ENCODE results near the gene DND1.
"Not testable (repeated sequence)": the region's sequence is repeated elsewhere in the genome, so short reads cannot be mapped to it uniquely, and the experiment has no call there.

DND1 gene

DNA sequence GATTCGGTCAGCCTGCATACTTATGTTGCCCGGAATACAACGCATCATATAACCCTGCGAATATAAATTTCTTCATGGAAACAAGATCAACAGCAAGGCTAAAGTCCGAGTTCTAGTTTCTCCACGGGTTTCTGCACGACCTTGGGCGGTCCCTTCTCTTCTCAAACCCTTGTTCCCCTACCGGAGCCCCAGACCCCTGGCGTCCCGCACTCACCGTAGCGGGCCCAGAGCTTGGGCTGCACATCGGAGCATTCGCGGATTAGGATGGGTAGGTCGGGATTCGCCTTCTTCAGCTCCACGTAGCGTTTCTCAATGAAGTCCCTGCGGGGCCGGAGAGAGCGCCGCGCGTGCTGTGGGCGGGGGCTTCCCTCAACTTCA is 26.3 kb downstream of the DND1 start:
- peak overlapping the region; percentile 99 for H3K27ac Mint-ChIP-seq
- peaks cover 42 to 51% of the 10 kb centered on the region in 2 donors for H3K36me3 Mint-ChIP-seq
- H3K9me3 Mint-ChIP-seq = no peaks in the 10 kb centered on the region
- DNase-seq (no peak), ATAC-seq (replicated peaks) (peak in 1 of 2 donors; percentile 29)
- peak overlapping the region; percentile 91 to 100 for H3K4me3 Mint-ChIP-seq
- H3K4me1 Mint-ChIP-seq = peaks cover 20 to 45% of the 10 kb centered on the region in 2 donors
- no peaks in the 10 kb centered on the region for H3K27me3 Mint-ChIP-seq

DNA sequence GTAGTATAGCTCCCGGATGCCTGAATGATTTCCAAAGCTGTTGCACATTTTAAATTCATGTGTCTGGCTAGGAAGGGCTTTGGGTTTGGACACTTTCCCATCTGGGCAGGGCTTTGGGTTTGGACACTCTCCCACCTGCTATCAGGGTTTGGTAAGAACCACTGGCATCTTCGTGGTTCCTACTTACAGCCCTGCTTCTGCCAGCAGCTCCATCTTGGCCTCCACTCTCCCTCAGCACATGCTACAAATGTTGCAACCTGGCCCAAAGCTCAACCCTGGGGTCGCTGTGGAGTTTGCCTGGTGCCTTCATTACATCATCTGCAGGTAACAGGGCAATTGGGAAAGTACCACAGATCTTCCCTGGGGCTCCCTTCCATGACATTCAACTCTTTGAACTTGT is 30.7 kb downstream of the DND1 start:
- Mint-ChIP-seq H3K4me3 (no peak overlapping the region), H3K27ac (no peak overlapping the region), H3K4me1 (peaks cover 31 to 66% of the 10 kb centered on the region in 2 donors), H3K27me3 (no peaks in the 10 kb centered on the region), H3K36me3 (peaks cover 36 to 37% of the 10 kb centered on the region in 2 donors), H3K9me3 (no peaks in the 10 kb centered on the region)
- ATAC-seq (replicated peaks) (no peak), DNase-seq (no peak)

DNA sequence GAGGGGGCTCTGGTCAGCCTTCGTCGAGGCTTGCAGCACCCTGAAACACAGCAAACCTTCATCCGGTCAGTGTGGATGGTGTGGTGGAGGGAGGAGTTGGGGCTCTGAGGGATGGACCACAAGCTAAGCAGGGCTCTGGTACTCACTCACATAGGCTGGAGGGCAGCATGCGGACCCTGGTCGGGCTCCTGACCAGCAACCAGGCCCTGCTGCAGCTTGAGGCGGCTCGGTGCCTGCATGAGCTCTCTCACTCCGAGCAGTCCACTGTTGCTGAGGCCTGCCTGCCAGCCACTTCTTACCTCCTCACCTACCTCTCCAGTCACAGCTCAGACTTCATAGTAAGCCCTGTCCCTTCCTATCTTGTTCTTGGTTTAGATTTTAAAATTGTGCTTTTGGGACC is 31.7 kb downstream of the DND1 start:
- DNase-seq = no peak
- no peak for ATAC-seq (replicated peaks)
- no peak overlapping the region for H3K27ac Mint-ChIP-seq
- peaks cover 32 to 66% of the 10 kb centered on the region in 2 donors for H3K4me1 Mint-ChIP-seq
- no peaks in the 10 kb centered on the region for H3K9me3 Mint-ChIP-seq
- H3K27me3 Mint-ChIP-seq = no peaks in the 10 kb centered on the region
- H3K36me3 Mint-ChIP-seq = peaks cover 34 to 36% of the 10 kb centered on the region in 2 donors
- H3K4me3 Mint-ChIP-seq = no peak overlapping the region

DNA sequence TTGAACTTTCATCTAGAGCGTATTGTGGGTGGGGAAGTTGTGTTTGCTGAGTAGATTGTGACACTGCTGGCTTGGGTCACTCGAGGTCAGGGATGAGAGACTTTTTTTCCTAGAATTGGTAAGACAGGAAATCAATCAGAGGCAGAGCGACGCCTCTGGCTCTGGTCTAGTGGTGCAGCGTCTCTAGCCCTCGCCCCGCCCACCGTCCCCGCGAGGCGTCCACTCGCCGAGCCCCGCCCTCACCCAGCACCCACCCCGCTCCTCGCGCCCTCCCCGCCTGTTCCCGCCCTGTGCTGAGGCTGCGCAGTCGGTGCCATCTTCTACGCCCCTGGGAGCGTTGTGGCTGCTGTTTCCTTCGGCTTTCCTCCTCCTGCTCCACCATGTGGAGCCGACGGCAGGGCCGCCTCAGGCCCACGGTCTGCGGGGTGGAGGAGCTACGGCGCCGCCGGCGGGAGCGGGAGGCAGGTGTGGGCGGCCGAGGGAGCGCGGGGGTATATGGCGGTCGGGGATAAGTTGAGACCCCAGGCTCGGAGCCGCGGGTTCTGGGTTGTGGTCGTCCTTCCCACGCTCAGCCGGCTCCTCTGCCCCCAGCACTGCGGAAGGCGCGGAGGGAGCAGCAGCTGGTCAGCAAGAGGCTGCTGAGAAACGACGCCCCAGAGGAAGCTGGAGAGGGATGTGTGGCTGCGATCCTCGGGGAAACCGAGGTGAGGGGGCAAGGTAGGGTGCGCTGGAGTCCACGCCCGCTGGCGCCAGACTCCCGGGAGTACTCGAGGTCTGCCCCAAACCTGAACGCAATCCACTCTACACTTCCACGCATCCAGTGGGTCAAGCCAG is 34.0 kb downstream of the DND1 start, which contains the start of gene TMCO6:
Gene TMCO6, plus strand, starts transcription at position 304 of the 834 bp plus-strand sequence. Its CDS starts 77 bp downstream, at position 381.
- Mint-ChIP-seq H3K36me3 (peaks cover 22 to 29% of the 10 kb centered on the region in 2 donors), H3K4me3 (peak within 1 kb of the TSS; percentile 81 to 89), H3K27ac (peak within 1 kb of the TSS; percentile 90), H3K9me3 (no peaks in the 10 kb centered on the region), H3K4me1 (peaks cover 23 to 49% of the 10 kb centered on the region in 2 donors), H3K27me3 (no peaks in the 10 kb centered on the region)
- DNase-seq (peak; percentile 91), ATAC-seq (replicated peaks) (peak; percentile 89 to 95)

DNA sequence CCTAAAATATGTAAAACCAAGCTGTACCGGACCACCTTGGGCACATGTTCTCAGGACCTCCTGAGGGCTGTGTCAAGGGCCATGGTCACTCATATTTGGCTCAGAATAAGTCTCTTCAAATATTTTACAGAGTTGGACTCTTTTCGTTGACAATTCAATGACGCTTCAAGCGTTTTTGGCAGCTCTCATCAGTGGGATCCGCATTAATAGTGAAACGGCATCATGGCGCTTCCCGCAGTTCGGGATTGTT is 34.6 kb downstream of the DND1 start:
- Mint-ChIP-seq H3K27ac (peak overlapping the region; percentile 90), H3K4me3 (peak overlapping the region; percentile 81 to 89), H3K4me1 (peaks cover 23 to 54% of the 10 kb centered on the region in 2 donors), H3K36me3 (peaks cover 18 to 27% of the 10 kb centered on the region in 2 donors)
- not testable (repeated sequence) for ATAC-seq (replicated peaks); H3K27me3 Mint-ChIP-seq; H3K9me3 Mint-ChIP-seq; DNase-seq

DNA sequence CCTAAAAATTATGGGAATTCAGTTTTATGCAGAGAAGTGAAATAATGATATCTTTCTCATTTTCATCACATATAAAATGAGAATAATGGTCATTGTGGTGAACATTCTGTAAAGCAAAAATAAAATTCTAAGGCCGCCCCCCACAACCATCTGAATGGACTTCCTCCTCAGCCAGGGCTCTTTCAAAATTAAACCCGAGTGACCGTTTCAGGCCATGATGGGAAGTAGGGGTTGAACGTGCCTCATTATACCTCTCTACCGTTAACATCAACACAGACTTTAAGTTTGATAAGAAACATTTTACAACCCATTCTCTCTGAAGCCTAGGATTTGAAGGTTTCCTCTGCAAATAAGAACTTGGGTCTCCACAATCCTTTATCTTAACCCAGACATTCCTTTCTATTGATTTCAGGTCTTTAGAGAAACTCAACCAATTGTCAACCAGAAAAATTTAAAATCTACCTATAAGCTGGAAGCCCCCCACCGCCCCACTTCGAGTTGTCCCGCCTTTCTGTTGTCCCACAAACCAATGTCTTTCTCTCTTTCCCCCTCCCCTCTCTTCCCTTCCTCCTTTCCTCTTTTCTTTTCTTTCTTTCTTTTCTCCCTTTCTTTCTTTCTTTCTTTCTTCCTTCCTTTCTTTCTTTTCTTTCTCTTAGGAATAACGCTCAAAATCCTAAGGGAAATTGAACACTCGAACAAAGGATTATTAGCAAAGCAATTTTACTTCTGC is 35.8 kb downstream of the DND1 start:
- H3K36me3 Mint-ChIP-seq = peaks cover 11 to 18% of the 10 kb centered on the region in 2 donors
- H3K4me1 Mint-ChIP-seq = peaks cover 32 to 54% of the 10 kb centered on the region in 2 donors
- no peaks in the 10 kb centered on the region for H3K9me3 Mint-ChIP-seq
- no peak overlapping the region for H3K4me3 Mint-ChIP-seq
- H3K27ac Mint-ChIP-seq = no peak overlapping the region
- peaks cover under 1 to 9% of the 10 kb centered on the region in 2 donors for H3K27me3 Mint-ChIP-seq
- DNase-seq (no peak), ATAC-seq (replicated peaks) (no peak)

DNA sequence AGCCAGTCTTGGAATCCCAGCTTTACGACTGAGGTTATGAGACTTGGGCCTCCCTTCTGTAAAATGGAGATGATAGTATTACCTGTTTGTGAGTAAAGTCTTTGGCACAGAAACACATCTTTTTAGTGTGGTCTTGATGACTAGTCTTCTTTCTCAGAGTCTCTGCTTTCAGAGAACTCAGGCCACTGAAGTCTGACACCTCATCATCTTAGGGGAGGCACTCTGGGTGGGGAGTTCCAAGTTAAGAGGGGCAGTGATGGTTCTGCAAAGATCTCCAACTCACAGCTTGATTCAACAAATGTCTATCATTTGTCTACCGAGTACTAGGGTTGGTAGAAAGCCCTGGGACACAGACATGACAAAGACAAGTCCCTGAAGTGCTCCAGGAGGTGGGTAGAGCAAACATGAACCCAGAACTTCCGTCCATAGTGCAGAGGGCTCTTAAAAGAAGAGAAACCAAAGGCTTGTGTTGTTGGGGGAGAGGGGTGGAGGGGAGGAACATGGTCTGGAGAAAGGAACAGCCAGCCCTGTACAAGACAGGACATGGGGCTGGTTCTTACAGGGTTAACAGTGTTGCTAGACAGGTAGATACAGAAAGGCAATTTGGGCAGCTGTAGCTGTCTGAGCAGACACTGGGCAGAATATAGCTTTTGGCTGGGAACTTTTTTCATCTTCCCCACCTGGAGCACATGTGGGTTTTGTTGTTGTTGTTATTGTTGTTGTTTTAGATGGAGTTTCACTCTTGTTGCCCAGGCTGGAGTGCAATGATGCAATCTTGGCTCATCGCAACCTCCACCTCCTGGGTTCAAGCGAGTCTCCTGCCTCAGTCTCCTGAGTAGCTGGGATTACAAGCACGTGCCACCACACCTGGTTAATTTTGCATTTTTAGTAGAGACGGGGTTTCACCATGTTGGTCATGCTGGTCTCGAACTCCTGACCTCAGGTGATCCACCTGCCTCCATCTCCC is 37.8 kb downstream of the DND1 start:
- Mint-ChIP-seq H3K27me3 (peaks cover 17 to 26% of the 10 kb centered on the region in 2 donors), H3K36me3 (peaks cover 0 to 2% of the 10 kb centered on the region in 2 donors), H3K4me1 (peaks cover 26 to 44% of the 10 kb centered on the region in 2 donors), H3K27ac (no peak overlapping the region), H3K9me3 (no peaks in the 10 kb centered on the region), H3K4me3 (no peak overlapping the region)
- DNase-seq (no peak), ATAC-seq (replicated peaks) (no peak)

DNA sequence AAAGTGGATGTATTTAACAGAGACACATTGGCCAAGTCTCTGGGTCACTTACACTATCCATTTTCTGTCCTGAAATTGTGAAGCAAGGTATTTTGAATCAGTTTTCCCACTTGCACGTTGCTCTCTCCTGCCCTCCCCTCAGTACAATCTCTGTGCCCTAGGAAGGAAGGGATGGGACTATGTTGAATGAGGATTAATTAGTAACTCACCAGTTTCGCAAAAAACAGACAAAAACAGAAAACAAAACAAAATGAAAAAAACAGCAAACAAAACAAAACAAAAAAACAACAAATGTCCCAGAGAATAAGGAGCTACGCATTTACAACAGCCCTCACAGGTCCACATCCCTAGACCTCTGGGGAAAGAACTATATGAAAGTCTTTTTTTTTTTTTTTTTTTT is 39.3 kb downstream of the DND1 start:
- H3K27ac Mint-ChIP-seq = no peak overlapping the region
- H3K9me3 Mint-ChIP-seq = no peaks in the 10 kb centered on the region
- DNase-seq (no peak), ATAC-seq (replicated peaks) (no peak)
- no peaks in the 10 kb centered on the region for H3K36me3 Mint-ChIP-seq
- peaks cover 17 to 27% of the 10 kb centered on the region in 2 donors for H3K27me3 Mint-ChIP-seq
- H3K4me1 Mint-ChIP-seq = peaks cover 22 to 34% of the 10 kb centered on the region in 2 donors
- no peak overlapping the region for H3K4me3 Mint-ChIP-seq

DNA sequence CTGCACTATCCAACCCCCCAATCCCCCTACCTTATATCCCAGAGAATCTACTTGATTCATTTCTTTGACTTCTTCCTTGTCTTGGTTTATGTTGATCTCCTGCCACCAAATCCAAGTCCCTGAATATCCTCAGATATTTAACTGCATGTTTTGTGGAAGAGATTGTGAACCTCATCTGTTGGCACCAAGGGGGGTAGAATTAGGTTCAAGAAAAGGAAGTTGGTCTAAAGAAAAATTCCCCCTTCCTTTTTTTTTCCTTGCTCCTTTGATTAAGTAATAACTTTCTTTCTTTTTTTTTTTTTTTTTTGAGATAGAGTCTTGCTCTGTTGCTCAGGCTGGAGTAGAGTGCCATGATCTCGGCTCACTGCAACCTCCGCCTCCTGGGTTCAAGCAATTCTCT is 39.9 kb downstream of the DND1 start:
- no peaks in the 10 kb centered on the region for H3K9me3 Mint-ChIP-seq
- no peak overlapping the region for H3K27ac Mint-ChIP-seq
- H3K4me3 Mint-ChIP-seq = peak overlapping the region; percentile 83 to 89
- DNase-seq (no peak), ATAC-seq (replicated peaks) (no peak)
- H3K36me3 Mint-ChIP-seq = no peaks in the 10 kb centered on the region
- peaks cover 17 to 28% of the 10 kb centered on the region in 2 donors for H3K27me3 Mint-ChIP-seq
- H3K4me1 Mint-ChIP-seq = peaks cover 20 to 28% of the 10 kb centered on the region in 2 donors

DNA sequence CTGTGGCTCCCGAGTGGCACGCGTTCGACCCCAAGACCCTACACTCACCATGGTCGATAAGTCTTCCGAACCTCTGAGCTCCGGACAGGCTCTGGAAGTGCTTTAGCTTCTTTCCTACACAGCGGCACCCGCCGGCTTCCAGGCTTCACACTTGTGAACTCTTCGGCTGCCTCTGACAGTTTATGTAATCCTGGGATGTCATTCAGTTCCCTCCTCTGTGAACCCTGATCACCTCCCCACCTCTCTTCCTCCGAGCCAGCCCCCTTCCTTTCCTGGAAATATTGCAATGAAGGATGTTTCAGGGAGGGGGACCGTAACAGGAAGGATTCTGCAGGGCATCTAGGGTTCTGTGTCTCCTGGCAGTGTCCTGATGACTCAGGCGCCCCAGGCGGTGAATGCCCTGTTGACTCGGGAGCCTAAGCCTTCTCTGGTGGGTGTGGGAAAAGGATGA is 40.3 kb downstream of the DND1 start, which contains the start of gene CD14:
Gene CD14, minus strand, starts transcription at position 155 of the 451 bp plus-strand sequence. Its CDS starts 104 bp downstream, at position 51.
- peak within 1 kb of the TSS; percentile 83 to 89 for H3K4me3 Mint-ChIP-seq
- H3K36me3 Mint-ChIP-seq = no peaks in the 10 kb centered on the region
- ATAC-seq (replicated peaks) = peak in 1 of 2 donors; percentile 5
- peak within 1 kb of the TSS; percentile 80 for H3K27ac Mint-ChIP-seq
- H3K27me3 Mint-ChIP-seq = peaks cover 22 to 33% of the 10 kb centered on the region in 2 donors
- H3K9me3 Mint-ChIP-seq = no peaks in the 10 kb centered on the region
- no peak for DNase-seq
- peaks cover 20 to 26% of the 10 kb centered on the region in 2 donors for H3K4me1 Mint-ChIP-seq

DNA sequence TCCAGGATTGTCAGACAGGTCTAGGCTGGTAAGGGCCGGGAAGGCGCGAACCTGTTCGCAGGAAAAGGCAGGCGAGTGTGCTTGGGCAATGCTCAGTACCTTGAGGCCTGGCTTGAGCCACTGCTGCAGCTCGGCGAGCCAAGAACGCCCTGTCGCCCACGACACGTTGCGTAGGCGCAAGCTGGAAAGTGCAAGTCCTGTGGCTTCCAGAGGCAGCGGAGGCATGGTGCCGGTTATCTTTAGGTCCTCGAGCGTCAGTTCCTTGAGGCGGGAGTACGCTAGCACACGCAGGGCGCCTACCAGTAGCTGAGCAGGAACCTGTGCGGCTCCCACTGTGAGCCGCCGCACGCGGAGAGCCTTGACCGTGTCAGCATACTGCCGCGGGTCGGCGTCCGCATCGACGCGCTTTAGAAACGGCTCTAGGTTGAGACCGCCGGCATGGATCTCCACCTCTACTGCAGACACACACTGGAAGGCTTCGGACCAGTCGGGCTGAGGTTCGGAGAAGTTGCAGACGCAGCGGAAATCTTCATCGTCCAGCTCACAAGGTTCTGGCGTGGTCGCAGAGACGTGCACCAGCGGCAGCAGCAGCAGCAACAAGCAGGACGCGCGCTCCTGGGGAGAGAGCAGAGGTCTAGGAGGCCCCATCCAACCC is 40.9 kb downstream of the DND1 start:
- peaks cover 23 to 38% of the 10 kb centered on the region in 2 donors for H3K27me3 Mint-ChIP-seq
- ATAC-seq (replicated peaks) (peak; percentile 75 to 80), DNase-seq (peak; percentile 32)
- no peaks in the 10 kb centered on the region for H3K36me3 Mint-ChIP-seq
- no peaks in the 10 kb centered on the region for H3K9me3 Mint-ChIP-seq
- peaks cover 20 to 26% of the 10 kb centered on the region in 2 donors for H3K4me1 Mint-ChIP-seq
- peak overlapping the region; percentile 83 to 89 for H3K4me3 Mint-ChIP-seq
- H3K27ac Mint-ChIP-seq = peak overlapping the region; percentile 80

DNA sequence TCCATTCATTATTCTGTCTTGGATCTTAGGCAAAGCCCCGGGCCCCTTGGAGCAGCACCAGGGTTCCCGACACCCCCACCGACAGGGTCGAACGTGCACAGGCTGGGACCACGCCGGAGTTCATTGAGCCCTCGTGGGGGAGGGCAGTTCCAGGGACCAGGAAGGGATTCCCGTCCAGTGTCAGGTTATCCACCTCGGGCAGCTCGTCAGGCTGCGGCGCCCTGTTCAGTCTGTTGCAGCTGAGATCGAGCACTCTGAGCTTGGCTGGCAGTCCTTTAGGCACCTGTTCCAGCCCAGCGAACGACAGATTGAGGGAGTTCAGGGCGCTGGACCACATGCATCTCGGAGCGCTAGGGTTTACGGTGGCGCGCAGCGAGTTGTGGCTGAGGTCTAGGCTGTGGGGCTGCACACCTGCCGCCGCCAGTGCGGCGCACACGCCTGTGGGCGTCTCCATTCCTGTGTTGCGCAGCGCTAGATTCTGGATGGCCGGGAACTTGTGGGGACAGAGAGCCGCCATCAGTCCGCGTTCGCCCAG is 41.5 kb downstream of the DND1 start:
- Mint-ChIP-seq H3K27me3 (peaks cover 26 to 42% of the 10 kb centered on the region in 2 donors), H3K36me3 (no peaks in the 10 kb centered on the region), H3K4me1 (peaks cover 19 to 26% of the 10 kb centered on the region in 2 donors), H3K4me3 (peak overlapping the region; percentile 83 to 89), H3K27ac (peak overlapping the region; percentile 80), H3K9me3 (no peaks in the 10 kb centered on the region)
- ATAC-seq (replicated peaks) (peak; percentile 61 to 64), DNase-seq (no peak)

DNA sequence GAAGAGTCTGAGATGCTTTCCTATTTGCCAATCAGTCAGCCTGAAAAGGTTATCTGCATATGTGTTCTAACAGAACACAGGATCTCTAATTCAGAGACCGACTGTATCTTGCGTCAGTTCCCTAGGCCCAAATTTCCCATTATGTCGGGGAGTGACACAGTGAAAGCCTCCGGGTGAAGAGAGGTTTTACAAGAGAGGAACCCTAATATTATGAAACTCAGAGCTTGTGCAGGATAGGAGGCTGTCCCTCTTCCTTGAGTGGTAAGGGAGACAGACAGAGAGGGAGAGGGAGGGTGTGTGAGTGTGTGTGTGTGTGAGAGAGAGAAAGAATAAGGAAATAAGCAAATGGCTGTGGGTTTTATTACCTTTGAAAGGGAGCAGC is 42.3 kb downstream of the DND1 start:
- Mint-ChIP-seq H3K27ac (no peak overlapping the region), H3K4me3 (no peak overlapping the region), H3K36me3 (no peaks in the 10 kb centered on the region), H3K9me3 (no peaks in the 10 kb centered on the region), H3K4me1 (peaks cover 18 to 26% of the 10 kb centered on the region in 2 donors), H3K27me3 (peaks cover 28 to 47% of the 10 kb centered on the region in 2 donors)
- ATAC-seq (replicated peaks) (no peak), DNase-seq (no peak)
